Activated B cell treated with CpG ODN at 0.5 μM for 24 hours (primary cell): ENCODE measurements around the gene ELAPOR1. TPM values are rescaled to one million over a fixed set of nuclear protein-coding genes. Genes with fewer than 3 reads are reported as not detected.

Source experiments
- ATAC-seq: fragments of 200-7000 bp; cut with Tn5 transposase; one replicate; pipeline ENCODE4 v1.10.0; 2021; ENCODE audit warnings: low read depth, mild to moderate bottlenecking, moderate library complexity
- CTCF ChIA-PET: fragments of 350-600 bp; sonication (Branson Sonifier 250); formaldehyde crosslinking; loops from one replicate; lab custom pipeline; 2021; ENCODE audit warnings: antibody characterized with exemption; lab: Charles Lee
- POLR2A ChIA-PET: fragments of 350-600 bp; sonication (Branson Sonifier 250); formaldehyde crosslinking; loops from one replicate; lab custom pipeline; 2021; ENCODE audit warnings: antibody characterized with exemption; lab: Charles Lee
- DNase-seq: peaks from one replicate; pipeline ENCODE4 v3.0.0; 2022
- H3K27ac Mint-ChIP-seq: one replicate; pipeline ENCODE4 v1.8.0; 2020; ENCODE audit warnings: mixed read lengths
- H3K27me3 Mint-ChIP-seq: one replicate; pipeline ENCODE4 v1.8.0; 2021; ENCODE audit warnings: mixed read lengths
- H3K36me3 Mint-ChIP-seq: one replicate; pipeline ENCODE4 v1.8.0; 2021; ENCODE audit warnings: low read depth, mixed read lengths
- H3K4me1 Mint-ChIP-seq: one replicate; pipeline ENCODE4 v1.8.0; 2021; ENCODE audit warnings: mixed read lengths
- H3K4me3 Mint-ChIP-seq: one replicate; pipeline ENCODE4 v1.8.0; 2020; ENCODE audit warnings: mild to moderate bottlenecking, mixed read lengths
- H3K9me3 Mint-ChIP-seq: one replicate; pipeline ENCODE4 v1.8.0; 2020; ENCODE audit warnings: mixed read lengths
- CTCF ChIP-seq: fragments of 200-600 bp; IDR thresholded peaks from one replicate; pipeline ENCODE4 v1.8.0; 2022; ENCODE audit warnings: antibody characterized with exemption, mild to moderate bottlenecking
- intact Hi-C: fragments of 100-400 bp; cut with micrococcal nuclease; formaldehyde crosslinking; loops from one replicate; pipeline ENCODE4 v1.15.1; 2024
- total RNA-seq: library from RNA; stranded (reverse); gene quantifications from 2 replicates; pipeline ENCODE4 v1.2.3, GENCODE V29; 2022

ELAPOR1 gene
- total RNA-seq, 1 donor from 2014 or later, result 0.38 TPM

DNA sequence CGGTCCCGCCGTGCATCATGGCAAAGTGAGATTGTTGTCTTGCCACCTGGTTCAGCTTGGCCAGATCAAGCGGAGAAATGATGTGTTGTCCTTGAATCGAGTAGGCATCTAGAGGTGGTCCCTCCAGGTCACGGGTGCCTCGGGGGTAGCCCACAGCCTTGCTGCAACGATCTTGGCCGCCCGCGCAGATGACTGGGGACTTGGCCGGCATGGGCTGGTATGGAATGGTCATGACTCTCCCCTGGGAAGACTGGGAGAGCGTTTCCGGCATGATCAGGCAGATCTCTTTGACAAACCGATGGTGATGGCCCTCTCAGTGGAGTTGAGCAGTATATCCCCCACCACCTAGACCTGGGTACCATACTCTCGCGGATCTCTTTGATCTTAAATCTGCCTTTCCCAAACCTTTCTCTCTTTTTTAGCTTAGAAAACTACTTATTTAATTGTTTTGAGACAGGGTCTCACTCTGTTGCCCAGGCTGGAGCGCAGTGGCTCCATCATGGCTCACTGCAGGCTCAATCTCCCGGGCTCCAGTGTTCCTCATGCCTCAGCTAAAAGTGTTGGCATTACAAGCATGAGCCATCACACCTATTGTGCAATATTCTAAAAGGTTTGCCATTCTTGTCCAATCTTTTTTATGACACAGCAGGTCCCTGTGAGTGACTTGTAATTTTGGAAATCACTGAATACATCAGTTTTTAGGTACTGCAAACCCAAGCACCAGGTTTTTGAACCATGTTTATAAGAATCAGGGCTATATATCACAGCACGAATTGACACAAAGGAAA lies 9.4 kb upstream of the ELAPOR1 start:
- no peaks in the 10 kb centered on the region for H3K27me3 Mint-ChIP-seq
- peaks cover 16% of the 10 kb centered on the region for H3K36me3 Mint-ChIP-seq
- ChIA-PET POLR2A (interaction anchor here (1.8 kb wide), 1 partner anchor 14 kb away, joined by 7 read pairs; the partner anchor contains the start of gene TMEM167B), CTCF (no interaction called here)
- no peaks in the 10 kb centered on the region for H3K9me3 Mint-ChIP-seq
- no peak for TF ChIP-seq CTCF
- H3K4me1 Mint-ChIP-seq, result peaks cover 17% of the 10 kb centered on the region
- no peak overlapping the region for H3K4me3 Mint-ChIP-seq
- intact Hi-C loops, result loop anchor here (5.0 kb wide), 1 partner anchor 388 kb away; the partner anchor contains the start of gene CYB561D1
- ATAC-seq (no peak), DNase-seq (no peak)
- H3K27ac Mint-ChIP-seq, result no peak overlapping the region

- no peaks in the 10 kb centered on the region for H3K27me3 Mint-ChIP-seq
- H3K4me1 Mint-ChIP-seq, result peaks cover 11% of the 10 kb centered on the region
- H3K36me3 Mint-ChIP-seq, result peaks cover 12% of the 10 kb centered on the region
- ChIA-PET CTCF (no interaction called here), POLR2A (no interaction called here)
- no peak for TF ChIP-seq CTCF
- DNase-seq (no peak), ATAC-seq (no peak)
- no peak overlapping the region for H3K4me3 Mint-ChIP-seq
- H3K9me3 Mint-ChIP-seq, result no peaks in the 10 kb centered on the region
- intact Hi-C loops, result no loop called here
- no peak overlapping the region for H3K27ac Mint-ChIP-seq
These were observed 8.0 kb upstream of the ELAPOR1 start for GRCh38 chr1:109105881-109106280.

DNA sequence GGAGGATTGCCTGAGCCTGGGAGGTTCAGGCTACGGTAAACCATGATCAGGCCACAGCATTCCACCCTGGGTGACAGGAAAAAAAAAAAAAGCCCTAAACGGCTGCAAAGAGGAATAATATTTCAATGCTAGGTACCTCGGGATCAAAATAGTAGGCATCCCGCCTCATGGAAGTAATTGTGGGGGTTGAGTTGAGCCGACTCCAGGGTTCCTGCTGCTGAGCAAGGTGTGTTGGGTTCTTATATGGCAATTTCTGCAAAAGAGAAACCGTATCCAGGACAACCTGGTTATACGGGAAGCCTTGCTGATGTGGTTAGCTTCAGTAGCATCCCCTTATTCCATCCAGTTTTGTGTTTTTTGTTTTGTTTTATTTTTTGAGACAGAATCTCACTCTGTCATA lies 6.1 kb upstream of the ELAPOR1 start:
- ChIA-PET POLR2A (no interaction called here), CTCF (no interaction called here)
- Mint-ChIP-seq H3K27ac (no peak overlapping the region), H3K4me1 (peaks cover 9% of the 10 kb centered on the region), H3K4me3 (no peak overlapping the region), H3K27me3 (peaks cover 2% of the 10 kb centered on the region), H3K9me3 (no peaks in the 10 kb centered on the region), H3K36me3 (peaks cover 5% of the 10 kb centered on the region)
- intact Hi-C loops, result no loop called here
- DNase-seq (no peak), ATAC-seq (no peak)
- no peak for TF ChIP-seq CTCF

DNA sequence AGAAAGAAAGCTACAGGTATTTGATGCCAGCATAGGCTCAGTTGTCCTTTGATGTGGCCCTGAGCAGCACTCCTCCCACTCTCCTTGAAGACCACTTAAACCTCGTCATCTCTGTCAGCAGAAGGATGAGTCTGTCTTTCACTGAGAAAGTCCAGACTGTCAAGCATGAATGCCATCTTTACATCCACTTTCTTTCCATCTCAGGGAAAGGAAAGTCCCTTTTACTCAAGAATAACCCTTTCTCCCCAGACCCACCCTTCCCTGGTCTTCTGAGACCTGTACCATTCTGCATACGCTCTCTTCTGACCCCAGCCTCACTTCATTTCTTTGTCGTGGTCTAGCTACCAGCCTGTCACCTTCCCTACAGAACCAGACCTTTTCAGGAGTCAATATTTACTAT lies 4.0 kb upstream of the ELAPOR1 start:
- peaks cover 14% of the 10 kb centered on the region for H3K27me3 Mint-ChIP-seq
- H3K4me1 Mint-ChIP-seq, result peaks cover 25% of the 10 kb centered on the region
- DNase-seq, result no peak
- H3K9me3 Mint-ChIP-seq, result no peaks in the 10 kb centered on the region
- no peak overlapping the region for H3K4me3 Mint-ChIP-seq
- ChIA-PET CTCF (interaction anchor here (0.6 to 3.4 kb wide), 3 partner anchors 10 to 356 kb away, joined by 3 to 16 read pairs (median 3); partner anchors contain the start of gene TAF13), POLR2A (interaction anchor here (0.6 to 4.9 kb wide), 4 partner anchors 10 to 316 kb away, joined by 3 to 57 read pairs (median 4); partner anchors contain the start of gene TMEM167B)
- no peak for ATAC-seq
- intact Hi-C loops, result loop anchor here (5.0 to 10.0 kb wide), 5 partner anchors 102 to 512 kb away; partner anchors contain the start of genes GPSM2, PRPF38B, SARS1 and SORT1
- H3K27ac Mint-ChIP-seq, result no peak overlapping the region
- H3K36me3 Mint-ChIP-seq, result no peaks in the 10 kb centered on the region
- no peak for TF ChIP-seq CTCF
